HG03460 (cell line): Measurements from ENCODE around the gene HOXB2.

ENCODE experiments used
- ATAC-seq: cut with Tn5 transposase; IDR thresholded peaks from one replicate; pipeline ENCODE4 v1.9.1; 2021; ENCODE audit not compliant: unreplicated experiment

HOXB2 gene

GRCh38 chr17:48553826-48554225 lies 8.9 kb upstream of the HOXB2 start:
- no peak for ATAC-seq

GRCh38 chr17:48553190-48553547 lies 8.3 kb upstream of the HOXB2 start:
- ATAC-seq: no peak

GRCh38 chr17:48552466-48553189 lies 7.7 kb upstream of the HOXB2 start:
- ATAC-seq: no peak

GRCh38 chr17:48551596-48552465 lies 6.9 kb upstream of the HOXB2 start:
- no peak for ATAC-seq

GRCh38 chr17:48551214-48551555 lies 6.3 kb upstream of the HOXB2 start:
- no peak for ATAC-seq

GRCh38 chr17:48550502-48551213 lies 5.7 kb upstream of the HOXB2 start:
- ATAC-seq: no peak

GRCh38 chr17:48549914-48550501 lies 5.1 kb upstream of the HOXB2 start:
- no peak for ATAC-seq

- ATAC-seq: no peak
Measured at GRCh38 chr17:48549281-48549630, 4.3 kb upstream of the HOXB2 start.

- no peak for ATAC-seq
Measured at GRCh38 chr17:48548523-48549280, 3.8 kb upstream of the HOXB2 start.

GRCh38 chr17:48547808-48548522 lies 3.1 kb upstream of the HOXB2 start:
- ATAC-seq: no peak

- ATAC-seq: no peak
Measured at GRCh38 chr17:48546924-48547807, 2.3 kb upstream of the HOXB2 start.

- ATAC-seq: no peak
Measured at GRCh38 chr17:48546137-48546923, 1.4 kb upstream of the HOXB2 start.

- ATAC-seq: no peak
Measured at GRCh38 chr17:48545539-48545938, 630 bp upstream of the HOXB2 start.

- no peak for ATAC-seq
Measured at GRCh38 chr17:48544349-48545021, 424 bp downstream of the HOXB2 start.

- ATAC-seq: no peak
Measured at GRCh38 chr17:48543854-48544348, 1.0 kb downstream of the HOXB2 start.

- ATAC-seq: no peak
Measured at GRCh38 chr17:48543107-48543853, 1.6 kb downstream of the HOXB2 start.

- no peak for ATAC-seq
Measured at GRCh38 chr17:48542698-48543106, 2.2 kb downstream of the HOXB2 start.
